NCI-H2227 (cell line): ENCODE results near the gene MDM4.
A peak's percentile ranks its signal among the peaks of the same experiment; 100 is the strongest.
"Not testable (repeated sequence)": the region's sequence is repeated elsewhere in the genome, so short reads cannot be mapped to it uniquely, and the experiment has no call there.

ENCODE experiments used
- DNase-seq: peaks from one replicate; lab custom pipeline; 2025; ENCODE audit not compliant: unreplicated experiment; lab: John Stamatoyannopoulos, UW

The MDM4 gene

GRCh38 chr1:204516180-204516879 is at the start of gene MDM4:
TSS of gene MDM4 (plus strand) at chr1:204516406. CDS start at chr1:204525519, 9,113 bp downstream.
- peak; percentile 98 for DNase-seq

GRCh38 chr1:204466416-204467405 is 49.5 kb upstream of the MDM4 start:
- no peak for DNase-seq

GRCh38 chr1:204468206-204468605 is 48.0 kb upstream of the MDM4 start:
- DNase-seq = no peak

GRCh38 chr1:204468766-204469302 is 47.4 kb upstream of the MDM4 start:
- DNase-seq = no peak

- no peak for DNase-seq
These were observed 46.9 kb upstream of the MDM4 start for GRCh38 chr1:204469304-204469703.

GRCh38 chr1:204471687-204472086 is 44.5 kb upstream of the MDM4 start:
- DNase-seq = no peak

- DNase-seq = no peak
These were observed 43.5 kb upstream of the MDM4 start for GRCh38 chr1:204472660-204473059.

GRCh38 chr1:204473400-204473965 is 42.7 kb upstream of the MDM4 start:
- no peak for DNase-seq

- no peak for DNase-seq
These were observed 40.4 kb upstream of the MDM4 start for GRCh38 chr1:204475656-204476432.

- DNase-seq = no peak
These were observed 39.6 kb upstream of the MDM4 start for GRCh38 chr1:204476563-204476962.

GRCh38 chr1:204477036-204477740 is 39.0 kb upstream of the MDM4 start:
- no peak for DNase-seq

- DNase-seq = peak; percentile 75
These were observed 37.9 kb upstream of the MDM4 start for GRCh38 chr1:204478172-204478899.

- DNase-seq = no peak
These were observed 37.3 kb upstream of the MDM4 start for GRCh38 chr1:204478921-204479320.

GRCh38 chr1:204479387-204480136 is 36.6 kb upstream of the MDM4 start:
- DNase-seq = no peak

- no peak for DNase-seq
These were observed 35.7 kb upstream of the MDM4 start for GRCh38 chr1:204480515-204480914.

GRCh38 chr1:204483791-204484190 is 32.4 kb upstream of the MDM4 start:
- no peak for DNase-seq

GRCh38 chr1:204486513-204487255 is 29.5 kb upstream of the MDM4 start:
- DNase-seq = not testable (repeated sequence)

GRCh38 chr1:204487256-204487615 is 29.0 kb upstream of the MDM4 start:
- no peak for DNase-seq
